ES-I3 (cell line): ENCODE data around the gene ATP6V0A1.

Source experiments
- H3K36me3 ChIP-seq: 2 replicates; pipeline ENCODE4 v1.6.1; 2013; ENCODE audit warnings: mild to moderate bottlenecking, low read length, control low read depth, moderate library complexity; ENCODE audit not compliant: insufficient read depth
- H3K4me1 ChIP-seq: 2 replicates; pipeline ENCODE4 v1.6.1; 2013; ENCODE audit warnings: mild to moderate bottlenecking, control low read depth, low read length; ENCODE audit not compliant: insufficient read depth
- H3K9ac ChIP-seq: 2 replicates; pipeline ENCODE4 v1.6.1; 2013; ENCODE audit warnings: low read depth, mild to moderate bottlenecking, low read length, moderate library complexity
- H3K9me3 ChIP-seq: 2 replicates; pipeline ENCODE4 v1.6.1; 2013; ENCODE audit warnings: mild to moderate bottlenecking, low read length, moderate library complexity; ENCODE audit not compliant: control insufficient read depth, insufficient read depth

ATP6V0A1 gene

GRCh38 chr17:42566215-42566882 lies 107.7 kb downstream of the ATP6V0A1 start:
- Histone ChIP-seq H3K36me3 (no peaks in the 10 kb centered on the region), H3K9ac (peak overlapping the region; percentile 94), H3K4me1 (peaks cover 7% of the 10 kb centered on the region; the same call in 1 of the 2 replicates), H3K9me3 (no peaks in the 10 kb centered on the region)

- H3K36me3 ChIP-seq, result peaks cover 4% of the 10 kb centered on the region; the same call in 1 of the 2 replicates
- no peaks in the 10 kb centered on the region for H3K9me3 ChIP-seq
- H3K9ac ChIP-seq, result peak within 1 kb of the TSS; percentile 94
- H3K4me1 ChIP-seq, result peaks cover 7% of the 10 kb centered on the region; the same call in 1 of the 2 replicates
Observed at GRCh38 chr17:42566883-42567573, 108.3 kb downstream of the ATP6V0A1 start, which contains the start of gene MLX. TSS of gene MLX (plus strand) at chr17:42567100. CDS start at chr17:42567125, 25 bp downstream.

GRCh38 chr17:42568341-42569111 lies 109.8 kb downstream of the ATP6V0A1 start:
- Histone ChIP-seq H3K9ac (no peak overlapping the region), H3K4me1 (no peaks in the 10 kb centered on the region; the same call in 1 of the 2 replicates), H3K36me3 (peaks cover 14% of the 10 kb centered on the region; the same call in 1 of the 2 replicates), H3K9me3 (no peaks in the 10 kb centered on the region)

GRCh38 chr17:42571435-42572225 lies 113.0 kb downstream of the ATP6V0A1 start:
- H3K9ac ChIP-seq, result no peak overlapping the region
- peaks cover 25% of the 10 kb centered on the region for H3K36me3 ChIP-seq
- 0 out of 2 replicates have a peak, but pooled peaks cover 1% of the 10 kb centered on the region for H3K4me1 ChIP-seq
- H3K9me3 ChIP-seq, result no peaks in the 10 kb centered on the region
